ENCODE results near the gene HOXC11. TPM values are rescaled to one million over a fixed set of nuclear protein-coding genes. Genes with fewer than 3 reads are reported as not detected.

HOXC11 gene
- total RNA-seq (1.5 TPM), polyA plus RNA-seq (1.3 TPM)

- H3K4me3 ChIP-seq (ENCODE audit: low read depth, low read length): peak within 1 kb of the TSS; percentile 42
- H3K4me1 ChIP-seq (ENCODE audit: insufficient read depth): peaks cover 3% of the 10 kb centered on the region
- H3K36me3 ChIP-seq (ENCODE audit: insufficient read depth): no peaks in the 10 kb centered on the region
- WGBS: 21% methylated on average over 21 of the region's 21 CpGs
- no peak within 1 kb of the TSS for H3K27ac ChIP-seq (ENCODE audit: low read depth)
- no peak for DNase-seq (ENCODE audit: extremely low spot score)
These were observed at the start of gene HOXC11 for GRCh38 chr12:53972722-53973235. TSS of gene HOXC11 (plus strand) at chr12:53973126. CDS start at chr12:53973242, 116 bp downstream.

DNA sequence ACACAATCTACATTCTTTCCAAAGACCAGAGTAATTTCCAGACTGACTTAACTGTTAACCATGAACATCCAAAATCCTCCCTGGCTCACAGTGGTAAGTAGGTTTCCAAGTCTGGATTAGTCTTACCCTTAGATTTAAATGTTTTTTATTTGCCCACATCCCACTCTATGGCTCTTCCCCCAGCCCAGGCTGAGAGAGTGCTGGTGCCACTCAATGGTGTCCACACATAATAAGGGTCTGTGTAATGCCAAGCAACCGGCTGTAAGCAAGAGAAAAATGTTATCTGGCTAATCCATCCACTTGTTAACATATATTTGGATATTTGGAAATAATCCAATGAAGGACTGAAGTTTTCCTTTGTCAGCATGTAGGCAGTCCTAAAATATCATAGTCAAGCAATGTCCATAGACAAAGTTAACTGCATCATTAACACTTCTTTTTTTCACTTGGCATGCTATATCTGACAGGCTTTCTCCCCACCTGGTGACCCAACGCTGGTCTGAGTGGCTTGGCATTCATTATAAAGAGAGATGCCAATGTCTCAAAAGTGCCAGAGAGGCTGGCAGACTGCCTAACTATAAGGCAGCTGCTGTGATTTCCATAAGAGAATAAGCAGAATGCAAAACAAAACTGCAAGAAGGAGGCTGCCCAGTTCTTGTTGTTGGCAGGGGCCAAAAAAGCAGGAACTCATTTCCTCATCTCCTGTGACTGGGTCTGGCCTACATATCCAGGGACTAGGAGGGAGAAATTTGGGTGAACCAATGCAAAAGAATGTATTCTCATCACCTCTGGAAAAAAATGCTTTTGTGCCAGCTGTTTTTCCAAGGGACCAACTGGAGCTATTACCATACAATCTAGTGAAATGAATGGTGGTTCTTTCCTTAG lies 48.2 kb upstream of the HOXC11 start:
- no peaks in the 10 kb centered on the region for H3K4me1 ChIP-seq (ENCODE audit: insufficient read depth)
- H3K4me3 ChIP-seq (ENCODE audit: low read depth, low read length): no peak overlapping the region
- no peak overlapping the region for H3K27ac ChIP-seq (ENCODE audit: low read depth)
- DNase-seq (ENCODE audit: extremely low spot score): no peak
- 41% methylated on average over 2 of the region's 2 CpGs for WGBS
- no peaks in the 10 kb centered on the region for H3K36me3 ChIP-seq (ENCODE audit: insufficient read depth)

DNA sequence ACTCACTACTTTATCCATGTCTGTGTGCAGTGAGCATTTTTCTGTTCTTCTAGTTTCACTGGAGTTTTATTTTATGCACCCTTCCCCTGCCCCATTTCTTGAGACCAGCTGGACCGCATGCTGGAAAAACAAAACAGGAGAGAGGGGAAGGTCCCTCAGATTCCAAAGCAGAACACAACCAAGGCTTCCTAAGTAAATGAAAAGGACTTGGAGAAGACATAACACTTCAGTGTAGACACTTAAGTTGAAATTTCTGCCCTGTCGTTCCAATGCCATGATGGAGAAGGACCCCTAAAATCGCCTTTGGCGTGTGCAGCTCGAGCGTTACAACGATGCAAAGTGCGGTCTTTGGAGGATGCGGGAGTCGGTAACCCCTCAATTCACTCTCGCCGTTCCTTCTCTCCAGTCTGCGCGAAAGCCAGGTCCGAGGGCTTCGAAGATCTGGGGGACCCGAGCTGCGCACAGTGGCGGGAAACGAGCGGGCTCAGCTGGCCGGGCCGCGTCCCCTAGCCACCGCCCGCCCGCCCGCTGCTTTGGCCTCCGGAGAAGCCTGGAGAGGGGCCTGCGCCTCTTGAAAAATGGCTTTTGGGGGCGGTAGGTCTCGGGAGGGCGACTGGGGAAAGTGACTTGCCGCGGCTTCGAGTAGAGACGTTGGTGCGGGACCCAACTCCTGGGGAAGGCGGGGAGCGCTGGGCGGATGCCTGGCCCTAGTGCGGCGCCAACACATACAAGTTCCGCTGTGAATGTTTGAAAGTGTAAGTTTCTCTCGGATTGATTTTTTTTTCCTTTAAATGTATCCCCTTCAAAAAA lies 45.5 kb upstream of the HOXC11 start:
- WGBS: 5% methylated on average over 45 of the region's 45 CpGs
- Histone ChIP-seq H3K4me1 (ENCODE audit: insufficient read depth) (no peaks in the 10 kb centered on the region), H3K36me3 (ENCODE audit: insufficient read depth) (no peaks in the 10 kb centered on the region), H3K4me3 (ENCODE audit: low read depth, low read length) (no peak overlapping the region), H3K27ac (ENCODE audit: low read depth) (no peak overlapping the region)
- no peak for DNase-seq (ENCODE audit: extremely low spot score)

DNA sequence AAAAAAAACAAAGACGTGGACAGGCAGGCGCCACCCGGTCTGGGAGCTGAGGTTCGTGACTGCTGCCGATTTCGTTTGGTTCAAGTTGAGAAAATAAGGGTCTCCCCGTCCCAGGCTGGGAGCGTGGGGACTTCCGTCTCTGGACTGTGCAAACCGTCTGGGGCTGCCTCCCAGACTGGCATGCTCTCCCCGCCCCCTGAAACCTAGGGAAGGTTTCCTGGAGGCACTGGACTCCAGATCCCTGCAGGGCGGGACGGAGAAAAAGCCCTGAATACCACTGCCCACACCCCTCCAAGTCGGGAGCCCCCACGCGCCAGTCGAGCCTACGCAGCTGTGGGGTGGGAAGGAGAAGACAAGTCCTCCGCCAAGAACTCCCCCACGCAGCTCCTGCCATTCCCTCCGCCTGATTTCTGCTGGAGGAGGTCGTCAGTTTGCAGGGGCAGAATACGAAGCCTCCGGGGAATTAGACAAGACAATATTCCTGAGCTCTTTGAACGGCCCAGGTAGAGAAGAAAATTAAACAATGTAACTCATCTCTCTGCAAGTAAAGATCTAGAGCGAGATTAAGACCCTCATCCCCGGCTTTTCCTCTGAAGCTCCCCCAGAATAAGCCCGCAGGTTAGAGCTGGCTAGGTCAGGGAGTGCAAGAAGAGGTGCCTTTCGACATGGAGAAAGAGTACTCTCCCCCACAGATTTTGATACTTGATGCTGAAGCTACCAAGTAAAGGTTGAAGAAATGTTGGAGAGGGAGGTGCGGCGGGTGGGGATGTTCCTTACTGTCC lies 44.7 kb upstream of the HOXC11 start:
- 5% methylated on average over 31 of the region's 31 CpGs for WGBS

GRCh38 chr12:53929527-53929926 lies 43.4 kb upstream of the HOXC11 start:
- DNase-seq (ENCODE audit: extremely low spot score): no peak
- 20% methylated on average over 4 of the region's 4 CpGs for WGBS
- Histone ChIP-seq H3K4me3 (ENCODE audit: low read depth, low read length) (no peak overlapping the region), H3K4me1 (ENCODE audit: insufficient read depth) (no peaks in the 10 kb centered on the region), H3K27ac (ENCODE audit: low read depth) (no peak overlapping the region), H3K36me3 (ENCODE audit: insufficient read depth) (no peaks in the 10 kb centered on the region)

More for the DNA sequence above, 44.7 kb upstream of the HOXC11 start:
- DNase-seq (ENCODE audit: extremely low spot score): no peak
- Histone ChIP-seq H3K4me1 (ENCODE audit: insufficient read depth) (no peaks in the 10 kb centered on the region), H3K4me3 (ENCODE audit: low read depth, low read length) (no peak overlapping the region), H3K27ac (ENCODE audit: low read depth) (no peak overlapping the region), H3K36me3 (ENCODE audit: insufficient read depth) (no peaks in the 10 kb centered on the region)

GRCh38 chr12:53930591-53931255 lies 42.2 kb upstream of the HOXC11 start:
- no peaks in the 10 kb centered on the region for H3K4me1 ChIP-seq (ENCODE audit: insufficient read depth)
- no peaks in the 10 kb centered on the region for H3K36me3 ChIP-seq (ENCODE audit: insufficient read depth)
- no peak overlapping the region for H3K27ac ChIP-seq (ENCODE audit: low read depth)
- 5% methylated on average over 30 of the region's 30 CpGs for WGBS
- no peak for DNase-seq (ENCODE audit: extremely low spot score)
- H3K4me3 ChIP-seq (ENCODE audit: low read depth, low read length): no peak overlapping the region

DNA sequence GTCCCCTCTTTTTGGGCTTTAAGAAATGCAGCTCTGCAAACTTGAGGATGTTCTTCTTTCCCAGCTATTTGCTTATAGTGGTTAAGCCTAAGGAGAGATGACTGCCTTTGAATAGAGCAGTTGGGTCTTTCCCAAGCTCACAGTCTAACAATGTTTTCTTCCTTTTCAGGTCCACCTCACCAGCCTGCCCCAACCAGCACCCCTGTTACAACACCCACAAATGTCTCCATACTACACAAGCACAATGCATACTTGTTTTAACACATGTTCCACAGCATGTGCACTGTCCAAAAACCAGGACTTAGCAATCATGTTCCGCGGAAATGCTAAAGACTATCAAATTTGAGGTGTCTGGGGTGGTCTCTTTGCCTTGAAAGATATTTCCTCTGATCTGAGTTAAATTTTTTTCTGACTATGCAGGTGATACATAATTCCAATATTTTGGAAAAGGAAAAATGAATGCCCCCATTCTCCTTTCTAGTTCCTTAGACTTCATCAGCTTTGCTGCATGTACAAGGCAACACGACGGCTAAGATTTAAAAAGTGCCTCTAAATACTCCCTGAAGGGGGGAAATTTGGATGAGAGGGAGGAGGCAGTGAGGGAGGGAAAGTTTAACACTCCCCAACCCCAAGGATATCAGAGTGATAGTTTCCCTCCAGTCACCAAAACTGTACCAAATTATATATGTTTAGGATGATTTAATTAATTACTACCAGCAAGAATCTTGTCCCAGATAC lies 40.9 kb upstream of the HOXC11 start:
- 41% methylated on average over 4 of the region's 4 CpGs for WGBS
- Histone ChIP-seq H3K4me3 (ENCODE audit: low read depth, low read length) (no peak overlapping the region), H3K4me1 (ENCODE audit: insufficient read depth) (no peaks in the 10 kb centered on the region), H3K27ac (ENCODE audit: low read depth) (no peak overlapping the region), H3K36me3 (ENCODE audit: insufficient read depth) (no peaks in the 10 kb centered on the region)
- no peak for DNase-seq (ENCODE audit: extremely low spot score)

GRCh38 chr12:53932915-53933314 lies 40.0 kb upstream of the HOXC11 start:
- no peak for DNase-seq (ENCODE audit: extremely low spot score)
- Histone ChIP-seq H3K4me1 (ENCODE audit: insufficient read depth) (no peaks in the 10 kb centered on the region), H3K4me3 (ENCODE audit: low read depth, low read length) (no peak overlapping the region), H3K27ac (ENCODE audit: low read depth) (no peak overlapping the region), H3K36me3 (ENCODE audit: insufficient read depth) (no peaks in the 10 kb centered on the region)
- WGBS: 56% methylated on average over 4 of the region's 4 CpGs

- H3K27ac ChIP-seq (ENCODE audit: low read depth): no peak overlapping the region
- H3K4me3 ChIP-seq (ENCODE audit: low read depth, low read length): no peak overlapping the region
- no peak for DNase-seq (ENCODE audit: extremely low spot score)
- no peaks in the 10 kb centered on the region for H3K36me3 ChIP-seq (ENCODE audit: insufficient read depth)
- 12% methylated on average over 49 of the region's 49 CpGs for WGBS
- H3K4me1 ChIP-seq (ENCODE audit: insufficient read depth): no peaks in the 10 kb centered on the region
These were observed 37.3 kb upstream of the HOXC11 start for GRCh38 chr12:53935383-53936341.

GRCh38 chr12:53937099-53937498 lies 35.8 kb upstream of the HOXC11 start:
- DNase-seq (ENCODE audit: extremely low spot score): no peak
- WGBS: 14% methylated on average over 12 of the region's 12 CpGs
- no peaks in the 10 kb centered on the region for H3K4me1 ChIP-seq (ENCODE audit: insufficient read depth)
- H3K36me3 ChIP-seq (ENCODE audit: insufficient read depth): no peaks in the 10 kb centered on the region
- H3K27ac ChIP-seq (ENCODE audit: low read depth): no peak overlapping the region
- no peak overlapping the region for H3K4me3 ChIP-seq (ENCODE audit: low read depth, low read length)

DNA sequence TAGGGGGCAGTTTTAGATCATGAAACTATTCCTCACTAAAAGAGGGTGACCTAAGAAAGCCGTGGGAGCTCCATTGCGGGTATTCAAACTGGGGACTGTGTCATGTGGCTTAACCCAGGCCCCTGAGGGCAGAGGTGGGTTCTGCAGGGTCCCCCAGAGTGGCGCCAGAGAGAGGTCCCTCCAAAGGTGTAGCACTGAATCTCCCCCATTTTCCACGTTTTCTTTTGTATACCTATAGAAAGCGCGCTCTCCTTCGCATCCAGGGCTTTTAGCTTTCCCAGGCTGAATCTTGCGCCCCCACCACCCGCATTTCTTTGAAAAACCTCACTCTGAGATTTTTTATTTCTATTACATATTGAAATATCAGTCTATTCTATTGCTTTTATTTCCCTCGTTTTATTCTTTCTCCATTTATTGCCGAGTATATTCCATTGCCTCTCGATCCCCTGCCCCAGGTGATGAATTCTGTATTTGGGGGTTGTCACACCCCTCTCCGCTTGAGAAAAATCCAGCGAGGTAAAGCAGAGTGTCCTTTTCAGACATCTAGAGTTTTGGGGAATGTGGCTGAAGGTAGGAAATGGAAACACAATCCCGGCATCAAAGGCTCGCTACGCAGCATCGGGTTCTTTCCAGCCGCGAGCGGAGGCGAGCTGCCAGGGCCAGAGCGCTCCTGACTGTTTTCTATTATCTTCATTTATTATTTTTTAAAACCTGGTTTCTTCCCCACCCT lies 35.2 kb upstream of the HOXC11 start:
- Histone ChIP-seq H3K4me1 (ENCODE audit: insufficient read depth) (no peaks in the 10 kb centered on the region), H3K36me3 (ENCODE audit: insufficient read depth) (no peaks in the 10 kb centered on the region), H3K4me3 (ENCODE audit: low read depth, low read length) (no peak overlapping the region), H3K27ac (ENCODE audit: low read depth) (no peak overlapping the region)
- DNase-seq (ENCODE audit: extremely low spot score): no peak
- WGBS: 18% methylated on average over 23 of the region's 23 CpGs

Measured in urinary bladder (tissue), 4 donors.